HFFc6 (cell line): ENCODE results near the gene SIX5. TPM values are rescaled to one million over a fixed set of nuclear protein-coding genes. Genes with fewer than 3 reads are reported as not detected.

ENCODE experiments used
- DNase-seq: peaks from one replicate; pipeline ENCODE4 v3.0.0-alpha.2; 2018
- H3K27ac Mint-ChIP-seq: 2 replicates; pipeline ENCODE4 v1.8.0; 2020; ENCODE audit warnings: mild to moderate bottlenecking, mixed read lengths
- H3K27me3 Mint-ChIP-seq: 2 replicates; pipeline ENCODE4 v1.8.0; 2021; ENCODE audit warnings: mild to moderate bottlenecking, moderate library complexity, mixed read lengths; ENCODE audit not compliant: insufficient read depth
- H3K36me3 Mint-ChIP-seq: 2 replicates; pipeline ENCODE4 v1.8.0; 2021; ENCODE audit warnings: low read depth, mixed read lengths
- H3K4me1 Mint-ChIP-seq: 2 replicates; pipeline ENCODE4 v1.8.0; 2020; ENCODE audit warnings: low read depth, mixed read lengths
- H3K4me3 Mint-ChIP-seq: 2 replicates; pipeline ENCODE4 v1.8.0; 2020; ENCODE audit warnings: mild to moderate bottlenecking, moderate library complexity, mixed read lengths
- H3K9me3 Mint-ChIP-seq: 2 replicates; pipeline ENCODE4 v1.8.0; 2020; ENCODE audit warnings: mild to moderate bottlenecking, mixed read lengths
- CTCF ChIP-seq: fragments of 200-600 bp; sonication (generic); IDR thresholded peaks from 2 replicates; pipeline ENCODE4 v1.5.0; 2021; ENCODE audit warnings: antibody characterized with exemption, mild to moderate bottlenecking
- total RNA-seq, 6 experiments: library from RNA; stranded (reverse); fragmentation: NEBNext Ultra II Directional; extraction: Animal tissue kit (Norgen Biotek cat#: 25700); gene quantifications; 2 replicates in 1 of 6; 3 replicates in 5 of 6; pipeline ENCODE4 v1.2.3, GENCODE V29; 2021

Gene SIX5
- total RNA-seq, 6 experiments from 2014 or later = 14.0 to 15.1 (median 14.4) TPM

GRCh38 chr19:45770192-45771101, 1.4 kb upstream of the SIX5 start:
- H3K27me3 Mint-ChIP-seq = peaks cover 28% of the 10 kb centered on the region
- no peaks in the 10 kb centered on the region for H3K9me3 Mint-ChIP-seq
- peaks cover 15% of the 10 kb centered on the region for H3K36me3 Mint-ChIP-seq
- DNase-seq = peak; percentile 95
- peak overlapping the region; percentile 94 for H3K27ac Mint-ChIP-seq
- peak overlapping the region; percentile 89 for H3K4me3 Mint-ChIP-seq
- TF ChIP-seq CTCF = peak; percentile 99
- peaks cover 16% of the 10 kb centered on the region for H3K4me1 Mint-ChIP-seq

GRCh38 chr19:45769821-45770191, 754 bp upstream of the SIX5 start:
- DNase-seq = no peak
- Mint-ChIP-seq H3K4me3 (peak overlapping the region; percentile 89), H3K9me3 (no peaks in the 10 kb centered on the region), H3K27me3 (peaks cover 28% of the 10 kb centered on the region), H3K36me3 (peaks cover 15% of the 10 kb centered on the region), H3K4me1 (peaks cover 17% of the 10 kb centered on the region), H3K27ac (peak overlapping the region; percentile 94)
- no peak for TF ChIP-seq CTCF

- Mint-ChIP-seq H3K4me1 (peaks cover 22% of the 10 kb centered on the region), H3K9me3 (no peaks in the 10 kb centered on the region), H3K27ac (peak overlapping the region; percentile 91), H3K27me3 (peaks cover 26% of the 10 kb centered on the region), H3K36me3 (peaks cover 15% of the 10 kb centered on the region), H3K4me3 (peak overlapping the region; percentile 92)
- TF ChIP-seq CTCF = no peak
- DNase-seq = no peak
These were observed 433 bp downstream of the SIX5 start for GRCh38 chr19:45768655-45768983.

GRCh38 chr19:45767881-45768654, 984 bp downstream of the SIX5 start:
- peaks cover 11% of the 10 kb centered on the region for H3K36me3 Mint-ChIP-seq
- H3K9me3 Mint-ChIP-seq = no peaks in the 10 kb centered on the region
- peak overlapping the region; percentile 90 for H3K4me3 Mint-ChIP-seq
- TF ChIP-seq CTCF = peak; percentile 11; the same call in 1 of the 2 replicates
- peaks cover 26% of the 10 kb centered on the region for H3K27me3 Mint-ChIP-seq
- H3K27ac Mint-ChIP-seq = peak overlapping the region; percentile 90
- H3K4me1 Mint-ChIP-seq = peaks cover 22% of the 10 kb centered on the region
- no peak for DNase-seq

GRCh38 chr19:45767410-45767880, 1.6 kb downstream of the SIX5 start:
- peaks cover 10% of the 10 kb centered on the region for H3K36me3 Mint-ChIP-seq
- peak overlapping the region; percentile 90 for H3K4me3 Mint-ChIP-seq

More at GRCh38 chr19:45767410-45767880, 1.6 kb downstream of the SIX5 start:
- Mint-ChIP-seq H3K9me3 (no peaks in the 10 kb centered on the region), H3K27me3 (peaks cover 26% of the 10 kb centered on the region), H3K27ac (peak overlapping the region; percentile 90), H3K4me1 (peaks cover 22% of the 10 kb centered on the region)
- peak; percentile 80 for DNase-seq
- no peak for TF ChIP-seq CTCF
